Measurements from ENCODE around the gene TMCC2.
A peak's percentile ranks its signal among the peaks of the same experiment; 100 is the strongest.
"Not testable (repeated sequence)": the region's sequence is repeated elsewhere in the genome, so short reads cannot be mapped to it uniquely, and the experiment has no call there.

The TMCC2 gene

GRCh38 chr1:205227584-205228013 lies at the start of gene TMCC2:
TMCC2 (plus strand) TSS chr1:205227946; CDS start chr1:205228565, 619 bp downstream.
- DNase-seq, result peak; percentile 92 to 95
- TF ChIP-seq POLR2A (IDR thresholded peaks at IDR 0.05; ENCODE audit: low read length), result peak; percentile 43
- TF ChIP-seq GATA1 (IDR thresholded peaks at IDR 0.05; ENCODE audit: low read depth, low read length), result no peak

DNA sequence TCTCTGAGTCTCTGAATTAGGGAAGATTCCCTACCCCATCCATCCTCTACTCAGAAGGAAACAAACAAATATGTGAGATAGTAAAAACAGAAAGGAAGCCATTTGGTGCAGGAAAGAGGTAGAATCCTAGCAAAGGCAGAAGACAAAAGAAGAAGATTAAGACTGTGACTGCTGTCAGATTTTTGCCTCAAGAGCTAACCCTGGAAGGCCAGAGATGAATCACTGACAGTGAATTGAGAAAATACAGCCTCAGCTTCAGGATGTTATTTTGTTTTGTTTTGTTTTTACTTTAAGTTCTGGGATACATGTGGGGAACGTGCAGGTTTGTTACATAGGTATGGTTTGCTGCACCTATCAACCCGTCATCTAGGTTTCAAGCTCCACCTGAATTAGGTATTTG lies 47.9 kb upstream of the TMCC2 start:
- no peak for DNase-seq
- no peak for TF ChIP-seq POLR2A (IDR thresholded peaks at IDR 0.05; ENCODE audit: low read length)
- TF ChIP-seq GATA1 (IDR thresholded peaks at IDR 0.05; ENCODE audit: low read depth, low read length), result no peak

DNA sequence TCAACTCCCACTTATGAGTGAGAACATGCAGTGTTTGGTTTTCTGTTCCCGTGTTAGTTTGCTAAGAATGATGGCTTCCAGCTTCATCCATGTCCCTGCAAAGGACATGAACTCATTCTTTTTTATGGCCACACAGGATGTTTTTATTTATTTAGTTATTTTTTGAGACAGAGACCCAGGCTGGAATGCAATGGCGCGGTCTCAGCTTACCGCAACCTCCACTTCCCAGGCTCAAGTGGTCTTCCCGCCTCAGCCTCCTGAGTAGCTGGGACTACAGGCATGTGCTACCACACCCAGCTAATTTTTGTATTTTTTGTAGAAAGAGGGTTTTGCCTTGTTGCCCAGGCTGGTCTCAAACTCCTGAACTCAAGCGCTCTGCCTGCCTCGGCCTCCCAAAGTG lies 47.4 kb upstream of the TMCC2 start:
- not testable (repeated sequence) for DNase-seq

DNA sequence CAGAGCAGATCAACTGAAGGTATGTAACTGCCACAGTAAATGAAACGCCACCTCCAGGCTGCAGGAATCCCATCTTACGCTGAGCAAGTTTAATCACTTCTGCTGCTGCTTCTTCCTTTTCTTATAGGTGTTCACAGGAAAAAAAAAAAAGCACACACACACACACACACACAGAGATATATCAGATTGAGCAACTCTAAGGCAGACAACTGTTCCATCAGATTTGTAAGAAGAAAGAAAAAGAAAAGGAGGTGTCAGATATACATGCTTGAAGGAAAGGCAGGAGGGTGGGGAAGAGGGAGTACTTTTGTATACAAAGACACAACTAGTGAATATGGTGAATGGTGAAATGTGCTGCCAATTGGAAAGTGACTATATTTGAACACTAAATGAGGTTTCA lies 44.8 kb upstream of the TMCC2 start:
- no peak for TF ChIP-seq POLR2A (IDR thresholded peaks at IDR 0.05; ENCODE audit: low read length)
- no peak for TF ChIP-seq GATA1 (IDR thresholded peaks at IDR 0.05; ENCODE audit: low read depth, low read length)
- no peak for DNase-seq

GRCh38 chr1:205183676-205184335 lies 43.9 kb upstream of the TMCC2 start:
- no peak for DNase-seq
- TF ChIP-seq POLR2A (IDR thresholded peaks at IDR 0.05; ENCODE audit: low read length) (no peak), GATA1 (IDR thresholded peaks at IDR 0.05; ENCODE audit: low read depth, low read length) (no peak)

DNA sequence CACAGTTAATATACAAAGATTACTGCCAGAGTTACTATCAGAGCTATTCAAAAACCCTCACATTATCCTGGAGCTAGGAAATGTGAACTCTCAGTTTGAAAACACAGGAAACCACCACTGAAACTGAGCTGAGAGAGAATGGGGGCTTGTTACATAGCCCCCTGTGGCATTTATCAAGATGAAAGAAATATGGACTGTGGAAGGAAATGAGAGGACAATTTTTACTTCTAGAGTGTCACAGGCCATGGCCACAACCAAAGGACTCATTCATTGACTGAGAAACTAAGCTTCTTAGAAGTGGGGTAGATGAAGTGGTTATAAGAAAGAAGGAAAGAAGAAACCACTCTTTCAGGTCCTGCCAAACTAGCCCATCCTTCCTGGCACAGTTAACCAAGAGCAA lies 41.6 kb upstream of the TMCC2 start:
- no peak for DNase-seq
- TF ChIP-seq GATA1 (IDR thresholded peaks at IDR 0.05; ENCODE audit: low read depth, low read length) (no peak), POLR2A (IDR thresholded peaks at IDR 0.05; ENCODE audit: low read length) (no peak)

DNA sequence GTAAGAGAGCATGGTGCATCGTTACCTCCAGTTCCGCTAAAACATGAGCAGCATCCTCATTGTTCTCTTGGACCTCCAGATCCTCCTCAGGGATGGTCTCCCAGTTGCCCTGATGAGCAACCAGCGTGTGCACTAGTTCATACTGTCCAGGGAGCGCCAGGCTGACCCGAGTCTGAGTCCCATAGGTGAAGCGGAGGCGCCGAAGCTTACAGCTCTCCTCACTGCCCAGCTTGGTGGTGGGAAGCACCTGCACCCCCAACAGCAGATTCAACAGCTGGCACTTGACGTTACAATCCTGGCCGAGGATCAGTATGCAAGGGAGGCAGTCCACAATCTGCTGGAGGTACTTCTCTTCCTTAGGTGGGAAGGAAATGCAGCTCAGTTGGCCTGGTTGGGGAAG lies 40.3 kb upstream of the TMCC2 start:
- TF ChIP-seq POLR2A (IDR thresholded peaks at IDR 0.05; ENCODE audit: low read length) (no peak), GATA1 (IDR thresholded peaks at IDR 0.05; ENCODE audit: low read depth, low read length) (no peak)
- no peak for DNase-seq

GRCh38 chr1:205188098-205188497 lies 39.6 kb upstream of the TMCC2 start:
- DNase-seq, result no peak
- TF ChIP-seq GATA1 (IDR thresholded peaks at IDR 0.05; ENCODE audit: low read depth, low read length), result no peak
- no peak for TF ChIP-seq POLR2A (IDR thresholded peaks at IDR 0.05; ENCODE audit: low read length)

DNA sequence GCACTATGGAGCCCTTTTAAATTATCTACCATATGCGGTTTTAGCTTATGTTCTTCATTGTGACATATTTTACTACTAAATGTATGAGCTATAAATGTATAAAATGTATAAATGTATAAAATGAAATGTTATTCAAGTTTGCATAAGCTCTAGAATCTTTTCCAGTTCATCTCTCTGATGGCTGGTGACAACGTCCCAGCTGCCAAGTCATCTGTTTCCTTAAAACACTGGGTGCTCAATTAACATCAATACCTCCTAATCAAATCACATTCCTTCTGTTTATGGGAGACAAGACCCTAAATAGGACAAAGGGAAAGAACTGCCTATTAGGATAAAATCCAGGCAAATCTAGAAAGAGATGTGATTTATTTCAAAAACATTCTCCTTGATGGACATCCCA lies 39.1 kb upstream of the TMCC2 start:
- no peak for TF ChIP-seq POLR2A (IDR thresholded peaks at IDR 0.05; ENCODE audit: low read length)
- TF ChIP-seq GATA1 (IDR thresholded peaks at IDR 0.05; ENCODE audit: low read depth, low read length), result no peak
- DNase-seq, result no peak

DNA sequence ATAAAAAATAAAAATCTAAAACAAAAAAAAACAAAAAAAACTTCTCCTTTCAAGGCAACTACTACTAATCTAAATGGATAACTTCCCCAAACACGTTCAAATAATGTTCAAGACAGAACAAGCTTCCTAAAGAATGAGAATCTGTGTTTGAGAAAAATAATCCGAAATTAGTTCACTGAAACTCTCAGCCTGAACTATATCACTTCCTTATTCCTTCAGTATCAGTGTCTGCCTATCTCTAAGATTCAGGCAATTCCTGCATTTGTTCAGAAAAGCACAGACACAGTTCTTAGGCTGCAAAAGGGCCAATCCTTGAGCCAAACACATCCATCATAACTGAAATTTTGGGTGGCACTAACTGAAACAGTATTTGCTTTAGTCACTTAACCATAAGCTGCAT lies 38.6 kb upstream of the TMCC2 start:
- no peak for DNase-seq
- TF ChIP-seq POLR2A (IDR thresholded peaks at IDR 0.05; ENCODE audit: low read length), result no peak
- TF ChIP-seq GATA1 (IDR thresholded peaks at IDR 0.05; ENCODE audit: low read depth, low read length), result no peak

GRCh38 chr1:205190845-205191577 lies 36.7 kb upstream of the TMCC2 start:
- DNase-seq, result peak in 1 of 2 experiments; percentile 22

DNA sequence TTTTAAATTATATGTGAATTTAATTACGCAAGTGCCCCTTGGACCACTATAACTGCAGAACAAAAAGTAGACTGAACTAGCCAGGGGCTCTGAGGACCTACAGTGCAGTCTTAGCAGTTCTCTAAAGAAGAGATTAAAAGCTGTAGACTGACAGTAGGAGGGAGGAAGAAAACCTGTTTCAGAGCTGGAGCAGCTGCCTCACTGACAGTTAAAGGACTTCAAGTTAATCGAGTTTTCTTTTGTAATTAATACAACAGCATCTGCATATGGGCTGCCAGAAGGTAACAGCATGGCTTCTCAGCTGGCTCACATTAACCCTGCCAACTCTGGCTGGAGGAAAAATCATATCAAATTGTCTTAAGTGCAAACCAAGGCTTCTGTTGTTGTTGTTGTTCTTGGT lies 36.1 kb upstream of the TMCC2 start:
- peak in 1 of 2 experiments; percentile 16 for DNase-seq
- TF ChIP-seq GATA1 (IDR thresholded peaks at IDR 0.05; ENCODE audit: low read depth, low read length), result no peak
- TF ChIP-seq POLR2A (IDR thresholded peaks at IDR 0.05; ENCODE audit: low read length), result no peak

More at GRCh38 chr1:205190845-205191577, 36.7 kb upstream of the TMCC2 start:
- TF ChIP-seq POLR2A (IDR thresholded peaks at IDR 0.05; ENCODE audit: low read length), result no peak
- no peak for TF ChIP-seq GATA1 (IDR thresholded peaks at IDR 0.05; ENCODE audit: low read depth, low read length)

GRCh38 chr1:205192287-205192686 lies 35.5 kb upstream of the TMCC2 start:
- TF ChIP-seq POLR2A (IDR thresholded peaks at IDR 0.05; ENCODE audit: low read length) (no peak), GATA1 (IDR thresholded peaks at IDR 0.05; ENCODE audit: low read depth, low read length) (no peak)
- no peak for DNase-seq

DNA sequence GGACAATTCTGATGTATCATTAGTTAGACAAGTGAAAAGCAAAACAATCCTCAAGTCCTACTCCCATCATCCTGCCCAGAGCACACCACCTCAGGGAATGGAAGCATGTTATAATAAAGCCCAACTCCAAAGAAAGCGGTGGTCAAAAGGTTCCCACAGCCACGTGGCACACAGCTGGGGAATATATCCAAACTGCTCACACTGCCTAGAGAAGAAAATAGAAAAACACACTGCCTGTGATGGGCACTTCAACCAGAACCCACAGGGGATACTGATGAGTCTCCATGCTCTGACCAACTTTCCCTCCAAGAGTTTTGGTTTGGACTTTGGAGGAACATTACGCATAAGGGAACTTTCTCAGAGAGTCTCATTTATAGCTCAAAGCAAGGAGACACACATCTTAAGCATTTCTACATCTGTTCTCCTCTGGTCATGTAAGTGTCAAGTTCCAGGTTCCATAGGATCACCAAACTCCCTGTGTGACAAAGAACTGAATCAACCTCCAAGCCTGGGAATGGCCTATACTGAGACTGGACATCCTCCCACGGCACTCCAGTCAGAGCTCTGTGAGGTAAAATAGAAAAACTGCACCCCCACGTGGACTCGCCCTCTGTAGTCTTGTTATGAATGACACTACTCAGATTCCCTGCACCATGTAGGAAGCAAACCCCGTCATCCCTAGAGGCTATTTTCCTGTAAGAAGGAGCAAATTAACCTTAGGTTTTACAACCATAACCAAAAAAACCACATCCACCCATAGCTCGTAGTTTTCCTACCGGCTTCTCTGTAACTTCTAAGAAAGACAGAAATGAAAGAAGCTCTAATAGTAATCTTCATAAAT lies 28.4 kb upstream of the TMCC2 start:
- DNase-seq, result no peak
- TF ChIP-seq GATA1 (IDR thresholded peaks at IDR 0.05; ENCODE audit: low read depth, low read length) (no peak), POLR2A (IDR thresholded peaks at IDR 0.05; ENCODE audit: low read length) (no peak)
